H1 (cell line): ENCODE measurements around the gene TMEM44. TPM values are rescaled to one million over a fixed set of nuclear protein-coding genes. Genes with fewer than 3 reads are reported as not detected.
A peak's percentile ranks its signal among the peaks of the same experiment; 100 is the strongest.

Experiments
- BACH1 ChIP-seq: IDR thresholded peaks from 2 replicates; pipeline ENCODE4 v1.6.1; 2012; ENCODE audit warnings: low read length, improper control_type of control experiment
- HDAC2 ChIP-seq, 2 experiments: fragments of 300-600 bp in 1 of 2; sonication (generic) in 1 of 2; IDR thresholded peaks; 2 replicates each; pipeline ENCODE4 v1.6.1; 2011 to 2012; ENCODE audit warnings: low read depth in 2 of 2, low read length in 2 of 2, mild to moderate bottlenecking in 2 of 2, moderate library complexity in 2 of 2, borderline replicate concordance in 1 of 2, inconsistent platforms in 1 of 2
- POU5F1 ChIP-seq: IDR thresholded peaks from 2 replicates; pipeline ENCODE4 v1.6.1; 2011; ENCODE audit warnings: low read depth, mild to moderate bottlenecking, low read length, moderate library complexity
- SIX5 ChIP-seq: IDR thresholded peaks from 2 replicates; pipeline ENCODE4 v1.6.1; 2011; ENCODE audit warnings: mild to moderate bottlenecking, low read depth, low read length
- SUZ12 ChIP-seq: fragments of 200-600 bp; sonication (generic); IDR thresholded peaks from 2 replicates; pipeline ENCODE4 v1.6.1; 2012; ENCODE audit warnings: mild to moderate bottlenecking, inconsistent platforms, low read length, moderate library complexity, mixed read lengths
- polyA plus RNA-seq, 7 experiments: library from polyadenylated mRNA; depleted of rRNA in 3 of 7; stranded (reverse) in 5 of 7; unstranded in 2 of 7; fragments of >200 nt in 5 of 7; fragments of 200-250 nt in 2 of 7; gene quantifications; 1 replicate in 5 of 7; 2 replicates in 1 of 7; 4 replicates in 1 of 7; pipeline versions ENCODE4 v1.2.1 to v1.2.3, GENCODE V29; 2011 to 2013; ENCODE audit warnings: missing spikeins in 2 of 7, mixed read lengths in 2 of 7
- total RNA-seq: library from RNA; stranded (reverse); fragmentation: NEBNext Ultra II Directional; extraction: Animal tissue kit (Norgen Biotek cat#: 25700); gene quantifications from 2 replicates; pipeline ENCODE4 v1.2.1, GENCODE V29; 2021
- TF ChIP-seq, protein P1 (sequence below): IDR thresholded peaks from 2 replicates; pipeline ENCODE4 v1.6.1; 2012; ENCODE audit warnings: inconsistent platforms
- TF ChIP-seq, protein P2 (sequence below): IDR thresholded peaks from 2 replicates; pipeline ENCODE4 v1.6.1; 2011; ENCODE audit warnings: low read depth, mild to moderate bottlenecking, low read length; ENCODE audit not compliant: insufficient read depth
- TF ChIP-seq, protein P3 (sequence below): fragments of 300-600 bp; sonication (generic); IDR thresholded peaks from 2 replicates; pipeline ENCODE4 v1.7.1; 2012; ENCODE audit warnings: low read length, moderate library complexity, mild to moderate bottlenecking, inconsistent platforms; ENCODE audit not compliant: insufficient replicate concordance

Gene TMEM44
- total and polyA plus RNA-seq, 2 of the 8 experiments (the other 6 are each of a cell fraction or from before 2014, with no cell fraction given) = 14.0 to 16.7 TPM

DNA sequence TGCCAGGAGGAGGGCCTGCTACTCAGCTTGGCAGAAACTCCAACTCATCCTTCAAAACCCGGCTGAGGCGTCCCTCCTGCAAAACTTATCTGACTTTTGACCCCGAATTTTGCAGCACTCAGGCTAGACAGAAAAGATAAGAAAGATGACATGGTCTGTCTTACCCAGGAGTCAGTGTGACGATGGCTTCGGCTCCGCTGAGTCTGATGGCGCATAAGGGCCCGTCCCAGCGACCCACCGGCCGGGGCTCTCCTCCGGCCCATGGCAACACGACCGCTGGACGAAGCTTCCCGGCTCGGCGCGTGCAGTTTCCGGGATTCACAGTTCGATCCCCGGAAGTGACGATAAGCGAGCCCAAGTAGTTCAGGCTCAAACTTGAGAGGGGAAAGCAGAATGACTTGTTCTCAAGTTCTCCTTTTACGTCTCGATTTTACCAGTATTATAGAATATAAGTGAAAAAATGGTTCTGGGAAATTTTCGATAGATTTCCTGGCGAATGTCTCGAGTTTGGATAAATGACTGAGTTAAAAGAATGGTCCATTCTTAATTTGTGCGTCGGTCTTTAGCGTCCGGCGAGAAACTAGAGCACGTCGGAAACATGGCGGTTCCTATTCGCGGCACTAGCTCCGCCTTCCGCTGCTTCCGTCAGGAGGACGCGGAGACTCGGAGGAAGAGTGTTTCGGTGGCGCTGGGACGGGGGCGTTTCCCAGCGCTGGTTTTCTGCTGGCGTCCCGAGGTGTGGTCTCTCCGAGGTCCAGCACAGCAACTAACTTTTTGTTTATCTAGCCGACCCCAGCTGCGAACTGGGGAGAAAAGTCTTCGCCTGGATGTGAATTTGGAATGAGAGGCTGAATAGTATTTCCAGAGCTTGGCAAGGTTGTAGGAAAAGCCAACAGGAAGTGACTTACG is 38.9 kb upstream of the TMEM44 start, which contains the start of gene LSG1 (continued):
- TF ChIP-seq SIX5 (peak; percentile 63), POU5F1 (no peak), BACH1 (no peak), SUZ12 (no peak), HDAC2 (IDR thresholded peaks at IDR 0.05; ENCODE audit: borderline replicate concordance in 1 of 2, low read depth in 2 of 2, low read length in 2 of 2) (peak in 1 of 2 experiments; percentile 34; a peak in 2 of 4 replicates)
- TF ChIP-seq, protein P1, sequence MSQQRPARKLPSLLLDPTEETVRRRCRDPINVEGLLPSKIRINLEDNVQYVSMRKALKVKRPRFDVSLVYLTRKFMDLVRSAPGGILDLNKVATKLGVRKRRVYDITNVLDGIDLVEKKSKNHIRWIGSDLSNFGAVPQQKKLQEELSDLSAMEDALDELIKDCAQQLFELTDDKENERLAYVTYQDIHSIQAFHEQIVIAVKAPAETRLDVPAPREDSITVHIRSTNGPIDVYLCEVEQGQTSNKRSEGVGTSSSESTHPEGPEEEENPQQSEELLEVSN = peak; percentile 64
- TF ChIP-seq, protein P2, sequence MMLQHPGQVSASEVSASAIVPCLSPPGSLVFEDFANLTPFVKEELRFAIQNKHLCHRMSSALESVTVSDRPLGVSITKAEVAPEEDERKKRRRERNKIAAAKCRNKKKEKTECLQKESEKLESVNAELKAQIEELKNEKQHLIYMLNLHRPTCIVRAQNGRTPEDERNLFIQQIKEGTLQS = no peak
- TF ChIP-seq, protein P3, sequence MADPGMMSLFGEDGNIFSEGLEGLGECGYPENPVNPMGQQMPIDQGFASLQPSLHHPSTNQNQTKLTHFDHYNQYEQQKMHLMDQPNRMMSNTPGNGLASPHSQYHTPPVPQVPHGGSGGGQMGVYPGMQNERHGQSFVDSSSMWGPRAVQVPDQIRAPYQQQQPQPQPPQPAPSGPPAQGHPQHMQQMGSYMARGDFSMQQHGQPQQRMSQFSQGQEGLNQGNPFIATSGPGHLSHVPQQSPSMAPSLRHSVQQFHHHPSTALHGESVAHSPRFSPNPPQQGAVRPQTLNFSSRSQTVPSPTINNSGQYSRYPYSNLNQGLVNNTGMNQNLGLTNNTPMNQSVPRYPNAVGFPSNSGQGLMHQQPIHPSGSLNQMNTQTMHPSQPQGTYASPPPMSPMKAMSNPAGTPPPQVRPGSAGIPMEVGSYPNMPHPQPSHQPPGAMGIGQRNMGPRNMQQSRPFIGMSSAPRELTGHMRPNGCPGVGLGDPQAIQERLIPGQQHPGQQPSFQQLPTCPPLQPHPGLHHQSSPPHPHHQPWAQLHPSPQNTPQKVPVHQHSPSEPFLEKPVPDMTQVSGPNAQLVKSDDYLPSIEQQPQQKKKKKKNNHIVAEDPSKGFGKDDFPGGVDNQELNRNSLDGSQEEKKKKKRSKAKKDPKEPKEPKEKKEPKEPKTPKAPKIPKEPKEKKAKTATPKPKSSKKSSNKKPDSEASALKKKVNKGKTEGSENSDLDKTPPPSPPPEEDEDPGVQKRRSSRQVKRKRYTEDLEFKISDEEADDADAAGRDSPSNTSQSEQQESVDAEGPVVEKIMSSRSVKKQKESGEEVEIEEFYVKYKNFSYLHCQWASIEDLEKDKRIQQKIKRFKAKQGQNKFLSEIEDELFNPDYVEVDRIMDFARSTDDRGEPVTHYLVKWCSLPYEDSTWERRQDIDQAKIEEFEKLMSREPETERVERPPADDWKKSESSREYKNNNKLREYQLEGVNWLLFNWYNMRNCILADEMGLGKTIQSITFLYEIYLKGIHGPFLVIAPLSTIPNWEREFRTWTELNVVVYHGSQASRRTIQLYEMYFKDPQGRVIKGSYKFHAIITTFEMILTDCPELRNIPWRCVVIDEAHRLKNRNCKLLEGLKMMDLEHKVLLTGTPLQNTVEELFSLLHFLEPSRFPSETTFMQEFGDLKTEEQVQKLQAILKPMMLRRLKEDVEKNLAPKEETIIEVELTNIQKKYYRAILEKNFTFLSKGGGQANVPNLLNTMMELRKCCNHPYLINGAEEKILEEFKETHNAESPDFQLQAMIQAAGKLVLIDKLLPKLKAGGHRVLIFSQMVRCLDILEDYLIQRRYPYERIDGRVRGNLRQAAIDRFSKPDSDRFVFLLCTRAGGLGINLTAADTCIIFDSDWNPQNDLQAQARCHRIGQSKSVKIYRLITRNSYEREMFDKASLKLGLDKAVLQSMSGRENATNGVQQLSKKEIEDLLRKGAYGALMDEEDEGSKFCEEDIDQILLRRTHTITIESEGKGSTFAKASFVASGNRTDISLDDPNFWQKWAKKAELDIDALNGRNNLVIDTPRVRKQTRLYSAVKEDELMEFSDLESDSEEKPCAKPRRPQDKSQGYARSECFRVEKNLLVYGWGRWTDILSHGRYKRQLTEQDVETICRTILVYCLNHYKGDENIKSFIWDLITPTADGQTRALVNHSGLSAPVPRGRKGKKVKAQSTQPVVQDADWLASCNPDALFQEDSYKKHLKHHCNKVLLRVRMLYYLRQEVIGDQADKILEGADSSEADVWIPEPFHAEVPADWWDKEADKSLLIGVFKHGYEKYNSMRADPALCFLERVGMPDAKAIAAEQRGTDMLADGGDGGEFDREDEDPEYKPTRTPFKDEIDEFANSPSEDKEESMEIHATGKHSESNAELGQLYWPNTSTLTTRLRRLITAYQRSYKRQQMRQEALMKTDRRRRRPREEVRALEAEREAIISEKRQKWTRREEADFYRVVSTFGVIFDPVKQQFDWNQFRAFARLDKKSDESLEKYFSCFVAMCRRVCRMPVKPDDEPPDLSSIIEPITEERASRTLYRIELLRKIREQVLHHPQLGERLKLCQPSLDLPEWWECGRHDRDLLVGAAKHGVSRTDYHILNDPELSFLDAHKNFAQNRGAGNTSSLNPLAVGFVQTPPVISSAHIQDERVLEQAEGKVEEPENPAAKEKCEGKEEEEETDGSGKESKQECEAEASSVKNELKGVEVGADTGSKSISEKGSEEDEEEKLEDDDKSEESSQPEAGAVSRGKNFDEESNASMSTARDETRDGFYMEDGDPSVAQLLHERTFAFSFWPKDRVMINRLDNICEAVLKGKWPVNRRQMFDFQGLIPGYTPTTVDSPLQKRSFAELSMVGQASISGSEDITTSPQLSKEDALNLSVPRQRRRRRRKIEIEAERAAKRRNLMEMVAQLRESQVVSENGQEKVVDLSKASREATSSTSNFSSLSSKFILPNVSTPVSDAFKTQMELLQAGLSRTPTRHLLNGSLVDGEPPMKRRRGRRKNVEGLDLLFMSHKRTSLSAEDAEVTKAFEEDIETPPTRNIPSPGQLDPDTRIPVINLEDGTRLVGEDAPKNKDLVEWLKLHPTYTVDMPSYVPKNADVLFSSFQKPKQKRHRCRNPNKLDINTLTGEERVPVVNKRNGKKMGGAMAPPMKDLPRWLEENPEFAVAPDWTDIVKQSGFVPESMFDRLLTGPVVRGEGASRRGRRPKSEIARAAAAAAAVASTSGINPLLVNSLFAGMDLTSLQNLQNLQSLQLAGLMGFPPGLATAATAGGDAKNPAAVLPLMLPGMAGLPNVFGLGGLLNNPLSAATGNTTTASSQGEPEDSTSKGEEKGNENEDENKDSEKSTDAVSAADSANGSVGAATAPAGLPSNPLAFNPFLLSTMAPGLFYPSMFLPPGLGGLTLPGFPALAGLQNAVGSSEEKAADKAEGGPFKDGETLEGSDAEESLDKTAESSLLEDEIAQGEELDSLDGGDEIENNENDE = no peak
